Measurements from ENCODE around the gene EMP1.

The EMP1 gene

GRCh38 chr12:13196130-13196921 lies at the start of gene EMP1:
Gene EMP1 (plus strand): TSS chr12:13196726. CDS start chr12:13211511, 14,785 bp downstream.
- TF ChIP-seq, protein P1, sequence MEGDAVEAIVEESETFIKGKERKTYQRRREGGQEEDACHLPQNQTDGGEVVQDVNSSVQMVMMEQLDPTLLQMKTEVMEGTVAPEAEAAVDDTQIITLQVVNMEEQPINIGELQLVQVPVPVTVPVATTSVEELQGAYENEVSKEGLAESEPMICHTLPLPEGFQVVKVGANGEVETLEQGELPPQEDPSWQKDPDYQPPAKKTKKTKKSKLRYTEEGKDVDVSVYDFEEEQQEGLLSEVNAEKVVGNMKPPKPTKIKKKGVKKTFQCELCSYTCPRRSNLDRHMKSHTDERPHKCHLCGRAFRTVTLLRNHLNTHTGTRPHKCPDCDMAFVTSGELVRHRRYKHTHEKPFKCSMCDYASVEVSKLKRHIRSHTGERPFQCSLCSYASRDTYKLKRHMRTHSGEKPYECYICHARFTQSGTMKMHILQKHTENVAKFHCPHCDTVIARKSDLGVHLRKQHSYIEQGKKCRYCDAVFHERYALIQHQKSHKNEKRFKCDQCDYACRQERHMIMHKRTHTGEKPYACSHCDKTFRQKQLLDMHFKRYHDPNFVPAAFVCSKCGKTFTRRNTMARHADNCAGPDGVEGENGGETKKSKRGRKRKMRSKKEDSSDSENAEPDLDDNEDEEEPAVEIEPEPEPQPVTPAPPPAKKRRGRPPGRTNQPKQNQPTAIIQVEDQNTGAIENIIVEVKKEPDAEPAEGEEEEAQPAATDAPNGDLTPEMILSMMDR (IDR thresholded peaks at IDR 0.05; ENCODE audit: low read depth, low read length, missing control alignments) = no peak
- peak within 1 kb of the TSS; percentile 75 for H3K4me3 ChIP-seq (ENCODE audit: low read depth, low read length)
- in situ Hi-C loops (cut with HindIII; ENCODE audit: low sequenced_read_pairs) = no loop called here
- peak; percentile 100 for DNase-seq (ENCODE audit: low read depth)

GRCh38 chr12:13147688-13148484 lies 48.6 kb upstream of the EMP1 start:
- H3K4me3 ChIP-seq (ENCODE audit: low read depth, low read length) = no peak overlapping the region
- in situ Hi-C loops (cut with HindIII; ENCODE audit: low sequenced_read_pairs) = no loop called here
- TF ChIP-seq, protein P1 (IDR thresholded peaks at IDR 0.05; ENCODE audit: low read depth, low read length, missing control alignments) = no peak
- DNase-seq (ENCODE audit: low read depth) = no peak

DNA sequence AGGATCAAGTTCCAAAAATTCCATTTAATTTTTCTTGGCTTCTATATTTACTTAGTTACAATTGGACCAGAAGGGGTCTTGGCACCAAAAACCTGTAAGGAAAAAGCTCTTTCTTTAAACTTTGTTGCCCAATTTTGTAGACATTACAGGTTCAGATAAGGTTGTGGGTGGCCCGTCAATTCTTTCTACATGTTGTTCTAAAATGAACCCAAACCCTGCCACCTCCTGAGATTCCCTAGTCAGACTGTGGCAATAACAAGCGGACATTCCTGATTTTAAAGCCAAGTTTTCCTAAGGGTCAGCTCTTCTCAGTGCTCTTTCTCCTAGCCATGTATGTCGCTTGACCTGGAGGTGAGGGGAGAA lies 48.1 kb upstream of the EMP1 start:
- H3K4me3 ChIP-seq (ENCODE audit: low read depth, low read length) = no peak overlapping the region
- TF ChIP-seq, protein P1 (IDR thresholded peaks at IDR 0.05; ENCODE audit: low read depth, low read length, missing control alignments) = no peak
- in situ Hi-C loops (cut with HindIII; ENCODE audit: low sequenced_read_pairs) = no loop called here
- DNase-seq (ENCODE audit: low read depth) = no peak

DNA sequence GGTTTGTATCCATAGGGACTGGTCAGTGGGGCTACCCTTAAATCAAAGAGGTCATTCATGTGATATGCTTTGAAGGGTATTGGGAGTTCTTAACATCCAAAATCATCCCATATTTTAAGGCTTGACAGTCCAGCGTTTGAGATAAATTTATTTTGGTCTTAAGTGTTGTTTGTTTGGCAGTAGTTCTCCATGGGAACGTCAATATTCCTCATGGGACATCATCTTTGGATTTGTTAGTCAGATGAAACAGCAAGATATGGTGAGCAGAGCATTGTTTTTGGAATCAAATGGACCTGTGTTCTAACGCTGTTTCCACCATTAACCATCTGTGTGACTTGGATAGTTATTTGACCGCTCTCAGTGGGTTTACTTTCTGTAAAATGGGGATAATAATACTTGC lies 47.1 kb upstream of the EMP1 start:
- TF ChIP-seq, protein P1 (IDR thresholded peaks at IDR 0.05; ENCODE audit: low read depth, low read length, missing control alignments) = no peak
- in situ Hi-C loops (cut with HindIII; ENCODE audit: low sequenced_read_pairs) = no loop called here

DNA sequence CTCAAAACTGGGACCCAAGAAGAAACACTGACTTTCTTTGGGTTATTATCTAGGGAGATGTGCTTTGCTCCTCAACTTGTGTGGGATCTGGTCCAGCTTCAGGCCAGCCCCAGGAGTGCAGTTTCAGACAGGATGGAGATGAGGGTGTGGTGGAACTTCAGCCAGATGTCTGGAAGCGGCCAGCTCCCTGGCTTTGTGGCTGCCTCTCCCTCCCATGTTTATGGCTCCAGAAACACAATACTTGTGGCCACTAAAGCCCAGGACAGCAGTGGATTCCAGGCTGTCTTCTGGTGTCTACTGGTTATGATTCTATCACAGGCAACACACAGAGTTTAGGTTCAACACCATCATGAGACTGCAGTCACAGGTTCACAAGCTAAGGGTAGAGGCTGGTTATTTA lies 44.2 kb upstream of the EMP1 start:
- no peak for DNase-seq (ENCODE audit: low read depth)
- no peak overlapping the region for H3K4me3 ChIP-seq (ENCODE audit: low read depth, low read length)
- TF ChIP-seq, protein P1 (IDR thresholded peaks at IDR 0.05; ENCODE audit: low read depth, low read length, missing control alignments) = no peak
- in situ Hi-C loops (cut with HindIII; ENCODE audit: low sequenced_read_pairs) = no loop called here

More for the DNA sequence above, 47.1 kb upstream of the EMP1 start:
- H3K4me3 ChIP-seq (ENCODE audit: low read depth, low read length) = no peak overlapping the region
- DNase-seq (ENCODE audit: low read depth) = no peak

DNA sequence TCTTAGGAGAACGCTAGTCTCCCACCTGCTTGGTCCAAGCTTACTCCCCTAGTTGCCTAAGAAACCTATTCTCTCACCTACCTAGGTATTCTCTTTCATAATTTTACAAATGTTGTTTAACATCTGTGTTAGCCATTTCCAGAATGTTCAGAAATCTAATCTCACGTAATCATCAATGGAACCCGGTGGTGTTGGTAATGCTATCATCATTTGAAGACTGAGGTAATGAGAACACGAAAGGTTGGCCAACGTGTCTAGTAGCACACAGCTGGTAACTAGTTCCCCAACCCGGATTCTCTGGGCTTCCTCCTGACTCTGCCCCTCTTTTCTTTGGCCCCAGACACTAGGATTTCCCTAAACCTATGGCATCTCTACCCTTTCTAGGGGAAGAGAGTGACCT lies 43.8 kb upstream of the EMP1 start:
- H3K4me3 ChIP-seq (ENCODE audit: low read depth, low read length) = no peak overlapping the region
- TF ChIP-seq, protein P1 (IDR thresholded peaks at IDR 0.05; ENCODE audit: low read depth, low read length, missing control alignments) = no peak
- DNase-seq (ENCODE audit: low read depth) = no peak
- in situ Hi-C loops (cut with HindIII; ENCODE audit: low sequenced_read_pairs) = no loop called here

Data from astrocyte of the cerebellum (primary cell).